Esophagus squamous epithelium (tissue), 4 donors: ENCODE measurements around the gene EPN2.
"Not testable (repeated sequence)": the region's sequence is repeated elsewhere in the genome, so short reads cannot be mapped to it uniquely, and the experiment has no call there.

ENCODE experiments used
- CTCF ChIP-seq, 6 experiments: fragments of 450-650 bp in 4 of 6; fragments of 200-600 bp in 2 of 6; sonication (generic) in 2 of 6; IDR thresholded peaks; one replicate each; pipeline ENCODE4 v1.5.1; 2016 to 2019; ENCODE audit warnings: antibody characterized with exemption in 6 of 6, mild to moderate bottlenecking in 4 of 6, moderate library complexity in 4 of 6
- POLR2A ChIP-seq, 4 donors: fragments of 450-650 bp; IDR thresholded peaks; one replicate each; pipeline ENCODE4 v1.6.1; 2017; ENCODE audit warnings: antibody characterized with exemption in 4 of 4, mild to moderate bottlenecking in 4 of 4, moderate library complexity in 3 of 4

GRCh38 chr17:19187883-19188869 lies 49.0 kb upstream of the EPN2 start:
- not testable (repeated sequence) for TF ChIP-seq POLR2A, CTCF (IDR thresholded peaks at IDR 0.05)
